ENCODE data around the gene MLLT1.

- TF ChIP-seq, protein P1, sequence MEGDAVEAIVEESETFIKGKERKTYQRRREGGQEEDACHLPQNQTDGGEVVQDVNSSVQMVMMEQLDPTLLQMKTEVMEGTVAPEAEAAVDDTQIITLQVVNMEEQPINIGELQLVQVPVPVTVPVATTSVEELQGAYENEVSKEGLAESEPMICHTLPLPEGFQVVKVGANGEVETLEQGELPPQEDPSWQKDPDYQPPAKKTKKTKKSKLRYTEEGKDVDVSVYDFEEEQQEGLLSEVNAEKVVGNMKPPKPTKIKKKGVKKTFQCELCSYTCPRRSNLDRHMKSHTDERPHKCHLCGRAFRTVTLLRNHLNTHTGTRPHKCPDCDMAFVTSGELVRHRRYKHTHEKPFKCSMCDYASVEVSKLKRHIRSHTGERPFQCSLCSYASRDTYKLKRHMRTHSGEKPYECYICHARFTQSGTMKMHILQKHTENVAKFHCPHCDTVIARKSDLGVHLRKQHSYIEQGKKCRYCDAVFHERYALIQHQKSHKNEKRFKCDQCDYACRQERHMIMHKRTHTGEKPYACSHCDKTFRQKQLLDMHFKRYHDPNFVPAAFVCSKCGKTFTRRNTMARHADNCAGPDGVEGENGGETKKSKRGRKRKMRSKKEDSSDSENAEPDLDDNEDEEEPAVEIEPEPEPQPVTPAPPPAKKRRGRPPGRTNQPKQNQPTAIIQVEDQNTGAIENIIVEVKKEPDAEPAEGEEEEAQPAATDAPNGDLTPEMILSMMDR (IDR thresholded peaks at IDR 0.05): no peak
- TF ChIP-seq POLR2AphosphoS5 (IDR thresholded peaks at IDR 0.05) (no peak), EP300 (IDR thresholded peaks at IDR 0.05) (no peak), POLR2A (IDR thresholded peaks at IDR 0.05; ENCODE audit: low read depth) (no peak)
These were observed 54.4 kb downstream of the MLLT1 start for GRCh38 chr19:6225232-6225865.
